Liver (tissue), 9 donors: ENCODE measurements around the gene OPN1SW. TPM values are rescaled to one million over a fixed set of nuclear protein-coding genes. Genes with fewer than 3 reads are reported as not detected.

ENCODE experiments used
- DNase-seq: peaks from one replicate; pipeline ENCODE4 v3.0.0-alpha.2; 2017; ENCODE audit warnings: low spot score
- H3K27ac ChIP-seq, 2 donors: one replicate each; pipeline ENCODE4 v1.7.0; 2013; ENCODE audit warnings: inconsistent platforms in 2 of 2, low read length in 2 of 2, control low read depth in 1 of 2, low read depth in 1 of 2, mild to moderate bottlenecking in 1 of 2
- H3K27me3 ChIP-seq, 4 donors: one replicate each; pipeline versions ENCODE4 v1.6.1 to v1.7.0; 2013; ENCODE audit warnings: low read length in 3 of 4, inconsistent platforms in 1 of 4, mild to moderate bottlenecking in 1 of 4, moderate library complexity in 1 of 4; ENCODE audit not compliant: control insufficient read depth in 4 of 4, insufficient read depth in 4 of 4
- H3K36me3 ChIP-seq, 4 donors: one replicate each; pipeline versions ENCODE4 v1.6.1 to v1.7.0; 2013; ENCODE audit warnings: low read length in 3 of 4, mild to moderate bottlenecking in 3 of 4, low read depth in 1 of 4, moderate library complexity in 1 of 4; ENCODE audit not compliant: control insufficient read depth in 4 of 4, insufficient read depth in 3 of 4
- H3K4me1 ChIP-seq, 4 donors: one replicate each; pipeline versions ENCODE4 v1.6.1 to v1.7.0; 2013; ENCODE audit warnings: low read length in 3 of 4, mild to moderate bottlenecking in 3 of 4, moderate library complexity in 1 of 4; ENCODE audit not compliant: control insufficient read depth in 4 of 4, insufficient read depth in 4 of 4
- H3K4me3 ChIP-seq, 3 donors: one replicate each; pipeline versions ENCODE4 v1.6.1 to v1.7.0; 2013; ENCODE audit warnings: low read length in 3 of 3, control low read depth in 1 of 3, low read depth in 1 of 3, mild to moderate bottlenecking in 1 of 3
- H3K9ac ChIP-seq, 2 donors: one replicate each; pipeline ENCODE4 v1.7.0; 2013; ENCODE audit warnings: low read length in 2 of 2, mild to moderate bottlenecking in 2 of 2, moderate library complexity in 2 of 2, control low read depth in 1 of 2, low read depth in 1 of 2
- H3K9me3 ChIP-seq, 4 donors: one replicate each; pipeline versions ENCODE4 v1.6.1 to v1.7.0; 2013; ENCODE audit warnings: low read length in 3 of 4; ENCODE audit not compliant: control insufficient read depth in 4 of 4
- FOXA1 ChIP-seq: IDR thresholded peaks from 2 replicates; pipeline ENCODE4 v1.6.1; 2016; ENCODE audit warnings: antibody characterized with exemption
- FOXA2 ChIP-seq: IDR thresholded peaks from 2 replicates; pipeline ENCODE4 v1.6.1; 2016; ENCODE audit warnings: antibody characterized with exemption
- NR2F2 ChIP-seq: IDR thresholded peaks from 2 replicates; pipeline ENCODE4 v1.6.1; 2016; ENCODE audit warnings: antibody characterized with exemption
- RAD21 ChIP-seq, 2 donors: IDR thresholded peaks; 2 replicates each; pipeline ENCODE4 v1.6.1; 2016; ENCODE audit warnings: antibody characterized with exemption in 2 of 2, mild to moderate bottlenecking in 2 of 2
- REST ChIP-seq: IDR thresholded peaks from 2 replicates; pipeline ENCODE4 v1.6.1; 2016; ENCODE audit warnings: antibody characterized with exemption, mild to moderate bottlenecking
- RXRA ChIP-seq, 2 donors: IDR thresholded peaks; 2 replicates each; pipeline ENCODE4 v1.6.1; 2017 to 2018; ENCODE audit warnings: antibody characterized with exemption in 2 of 2, mild to moderate bottlenecking in 1 of 2
- SP1 ChIP-seq: IDR thresholded peaks from 2 replicates; pipeline ENCODE4 v1.6.1; 2018; ENCODE audit warnings: antibody characterized with exemption, mild to moderate bottlenecking
- YY1 ChIP-seq: IDR thresholded peaks from 2 replicates; pipeline ENCODE4 v1.6.1; 2016; ENCODE audit warnings: antibody characterized with exemption, mild to moderate bottlenecking
- WGBS: extraction: QIAGEN DNeasy Blood & Tissue Kit; methylation state at CpG from one replicate; pipeline ENCODE4 v1.1.7; 2013; 5-methylcytosine and 5-hydroxymethylcytosine counted together
- polyA plus RNA-seq, 2 donors: library from polyadenylated mRNA; stranded (reverse) in 1 of 2; unstranded in 1 of 2; fragments of 200-250 nt in 1 of 2; fragments of >200 nt in 1 of 2; fragmentation: Nextera tagmentation in 1 of 2; extraction: Ambion mirVana in 1 of 2; gene quantifications; one replicate each; pipeline versions ENCODE4 v1.2.1 to v1.2.3, GENCODE V29; 2013 to 2015
- total RNA-seq, 2 donors: library from RNA; depleted of rRNA; stranded (reverse); fragments of >200 nt; gene quantifications; one replicate each; pipeline ENCODE4 v1.2.3, GENCODE V29; 2014
- TF ChIP-seq, protein P1 (sequence below): IDR thresholded peaks from 2 replicates; pipeline ENCODE4 v1.6.1; 2016; ENCODE audit warnings: antibody characterized with exemption
- donor health status: healthy.
- donor health status: healthy.
- donor health status: healthy.
- donor health status: healthy.
- donor health status: healthy.

OPN1SW gene
- total RNA-seq (not detected), polyA plus RNA-seq (under 1 TPM in 1 of 2 donors, not detected in 1; 0.29 TPM)

DNA sequence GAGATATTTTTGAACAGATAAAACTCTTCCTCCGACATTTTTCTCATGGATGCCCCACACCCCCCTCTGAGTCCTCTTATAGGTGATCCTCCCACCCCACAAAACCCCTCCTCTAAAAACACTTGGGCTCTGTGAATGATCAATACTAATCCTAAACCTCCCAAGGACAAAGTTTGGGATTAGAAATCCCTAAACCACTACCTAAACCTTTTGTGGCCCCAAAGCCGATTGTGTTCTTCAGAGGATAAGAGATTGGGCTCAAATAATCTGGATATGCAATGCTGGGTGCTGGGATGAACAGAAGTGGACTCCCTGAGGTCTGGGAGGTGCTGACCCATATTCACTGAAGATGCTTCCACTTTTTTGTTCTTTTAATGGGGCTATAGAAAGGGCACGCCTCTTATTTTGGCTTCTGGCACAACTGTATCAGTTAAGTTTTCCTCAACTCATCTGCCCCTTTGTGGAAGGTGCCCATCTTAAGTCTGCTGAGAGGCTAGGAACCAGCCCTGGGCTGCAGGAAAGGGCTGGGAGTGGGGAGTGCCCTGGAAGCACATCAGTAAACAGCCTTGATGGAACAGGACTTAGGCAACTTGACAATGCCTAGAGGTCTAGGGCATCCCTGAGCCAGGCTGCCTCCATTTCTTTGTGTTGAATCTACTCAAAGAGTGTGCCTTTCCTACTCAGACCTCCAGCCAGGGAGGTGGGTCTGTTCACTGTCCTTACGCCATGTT lies at the start of gene OPN1SW:
OPN1SW (minus strand) TSS at position 51 of the 731 bp plus-strand sequence; CDS start at position 38, 13 bp downstream.
- no peaks in the 10 kb centered on the region for H3K9me3 ChIP-seq
- H3K27me3 ChIP-seq, result no peaks in the 10 kb centered on the region
- H3K27ac ChIP-seq, result no peak within 1 kb of the TSS
- no peak within 1 kb of the TSS for H3K9ac ChIP-seq
- TF ChIP-seq NR2F2, result no peak
- DNase-seq, result no peak
- no peak within 1 kb of the TSS for H3K4me3 ChIP-seq
- WGBS, result 97% methylated on average over 4 of the region's 4 CpGs
- H3K36me3 ChIP-seq, result peaks cover 5 to 22% (median 12%) of the 10 kb centered on the region in 4 donors
- no peaks in the 10 kb centered on the region for H3K4me1 ChIP-seq

GRCh38 chr7:128821724-128822123 lies 46.1 kb upstream of the OPN1SW start:
- no peak overlapping the region for H3K9ac ChIP-seq
- no peak overlapping the region for H3K4me3 ChIP-seq
- DNase-seq, result no peak
- no peaks in the 10 kb centered on the region for H3K9me3 ChIP-seq
- H3K27me3 ChIP-seq, result no peaks in the 10 kb centered on the region
- H3K36me3 ChIP-seq, result no peaks in the 10 kb centered on the region
- WGBS, result 97% methylated on average over 4 of the region's 4 CpGs
- H3K27ac ChIP-seq, result no peak overlapping the region
- H3K4me1 ChIP-seq, result no peaks in the 10 kb centered on the region
- TF ChIP-seq FOXA2 (no peak), YY1 (no peak), SP1 (no peak), RAD21 (IDR thresholded peaks at IDR 0.05) (no peak), REST (no peak), NR2F2 (no peak)

DNA sequence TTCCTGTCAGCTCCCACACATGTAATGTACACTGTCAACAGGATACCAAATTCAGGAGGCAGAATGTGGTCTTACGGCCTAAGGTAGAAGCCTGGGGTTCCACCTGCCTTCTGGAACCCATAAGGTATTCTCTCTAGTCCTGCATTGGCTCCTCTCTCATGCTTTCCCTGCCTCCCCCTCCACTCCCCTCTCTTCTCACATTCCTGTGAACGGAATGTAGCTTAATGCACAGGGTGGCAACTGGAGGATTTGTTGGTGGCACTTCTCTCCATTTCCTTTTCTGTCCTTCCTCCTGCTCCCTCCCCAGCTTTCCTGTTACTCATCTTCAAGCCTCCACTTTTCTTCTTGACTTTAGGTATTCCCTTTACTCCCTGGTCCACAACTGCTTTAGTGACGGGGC lies 43.1 kb upstream of the OPN1SW start:
- no peak overlapping the region for H3K4me3 ChIP-seq
- WGBS, result 88% methylated on average over 3 of the region's 3 CpGs
- no peaks in the 10 kb centered on the region for H3K27me3 ChIP-seq
- DNase-seq, result no peak
- no peak overlapping the region for H3K9ac ChIP-seq
- H3K4me1 ChIP-seq, result no peaks in the 10 kb centered on the region
- H3K36me3 ChIP-seq, result no peaks in the 10 kb centered on the region
- H3K9me3 ChIP-seq, result no peaks in the 10 kb centered on the region
- H3K27ac ChIP-seq, result no peak overlapping the region
- TF ChIP-seq, protein P1, sequence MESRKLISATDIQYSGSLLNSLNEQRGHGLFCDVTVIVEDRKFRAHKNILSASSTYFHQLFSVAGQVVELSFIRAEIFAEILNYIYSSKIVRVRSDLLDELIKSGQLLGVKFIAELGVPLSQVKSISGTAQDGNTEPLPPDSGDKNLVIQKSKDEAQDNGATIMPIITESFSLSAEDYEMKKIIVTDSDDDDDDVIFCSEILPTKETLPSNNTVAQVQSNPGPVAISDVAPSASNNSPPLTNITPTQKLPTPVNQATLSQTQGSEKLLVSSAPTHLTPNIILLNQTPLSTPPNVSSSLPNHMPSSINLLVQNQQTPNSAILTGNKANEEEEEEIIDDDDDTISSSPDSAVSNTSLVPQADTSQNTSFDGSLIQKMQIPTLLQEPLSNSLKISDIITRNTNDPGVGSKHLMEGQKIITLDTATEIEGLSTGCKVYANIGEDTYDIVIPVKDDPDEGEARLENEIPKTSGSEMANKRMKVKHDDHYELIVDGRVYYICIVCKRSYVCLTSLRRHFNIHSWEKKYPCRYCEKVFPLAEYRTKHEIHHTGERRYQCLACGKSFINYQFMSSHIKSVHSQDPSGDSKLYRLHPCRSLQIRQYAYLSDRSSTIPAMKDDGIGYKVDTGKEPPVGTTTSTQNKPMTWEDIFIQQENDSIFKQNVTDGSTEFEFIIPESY, result no peak
- TF ChIP-seq SP1, result no peak
- no peak for TF ChIP-seq RAD21 (IDR thresholded peaks at IDR 0.05)
- no peak for TF ChIP-seq RXRA (IDR thresholded peaks at IDR 0.05)
- TF ChIP-seq FOXA1, result no peak
